RPMI7951 (cell line): Measurements from ENCODE around the gene MAP1LC3B2. TPM values are rescaled to one million over a fixed set of nuclear protein-coding genes. Genes with fewer than 3 reads are reported as not detected.

ENCODE experiments used
- DNase-seq: peaks from one replicate; pipeline ENCODE4 v3.0.0-alpha.2; 2012; ENCODE audit warnings: low read depth
- total RNA-seq: library from RNA; depleted of rRNA; stranded (reverse); fragments of >200 nt; shearing (Covaris generic); gene quantifications from 2 replicates; pipeline ENCODE4 v1.2.3, GENCODE V29; 2014; rRNA removed

MAP1LC3B2 gene
- total RNA-seq: 0.48 TPM in 1 of 2 replicates, not detected in the other

DNA sequence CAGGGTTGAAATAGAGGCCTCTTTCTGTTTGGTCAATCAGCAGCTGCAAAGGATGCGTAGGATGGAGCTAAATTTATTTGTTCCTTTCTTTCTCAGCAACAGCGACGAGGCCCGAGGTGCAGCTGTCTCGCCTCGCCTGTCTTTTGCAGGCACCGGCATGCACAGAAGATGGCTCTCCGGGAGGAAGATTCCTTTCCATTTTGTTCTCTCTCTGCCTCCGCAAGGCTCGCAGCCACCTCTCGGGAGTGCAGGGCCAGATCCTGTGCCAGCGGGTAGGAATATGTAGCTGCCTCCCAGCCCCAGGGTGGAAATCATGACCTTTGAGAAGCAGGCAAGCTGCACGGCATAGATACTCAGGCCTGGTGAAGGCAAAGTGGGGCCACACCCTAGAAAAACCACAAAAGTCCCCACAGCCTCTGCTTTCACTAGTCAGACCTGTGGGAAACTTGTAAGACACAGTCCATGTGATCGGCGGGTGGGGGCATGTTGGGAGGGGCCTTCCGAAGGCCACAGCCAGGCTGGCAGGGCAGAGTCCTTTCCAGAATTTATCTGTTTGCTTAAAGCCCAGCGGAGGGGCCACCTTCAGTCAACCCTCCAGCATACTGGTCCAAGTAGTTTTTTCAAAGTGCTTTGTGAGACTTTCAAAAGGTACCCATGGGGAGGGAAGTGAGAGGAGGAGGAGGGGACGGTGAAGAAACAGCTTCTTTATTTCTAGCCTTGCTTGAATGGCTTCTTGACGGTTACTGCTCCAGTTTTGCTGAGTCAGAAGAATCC is at the start of gene MAP1LC3B2:
Gene MAP1LC3B2, plus strand, starts transcription at position 220 of the 774 bp plus-strand sequence. CDS start 16,562 bp downstream, outside the sequence.
- peak; percentile 98 for DNase-seq

DNA sequence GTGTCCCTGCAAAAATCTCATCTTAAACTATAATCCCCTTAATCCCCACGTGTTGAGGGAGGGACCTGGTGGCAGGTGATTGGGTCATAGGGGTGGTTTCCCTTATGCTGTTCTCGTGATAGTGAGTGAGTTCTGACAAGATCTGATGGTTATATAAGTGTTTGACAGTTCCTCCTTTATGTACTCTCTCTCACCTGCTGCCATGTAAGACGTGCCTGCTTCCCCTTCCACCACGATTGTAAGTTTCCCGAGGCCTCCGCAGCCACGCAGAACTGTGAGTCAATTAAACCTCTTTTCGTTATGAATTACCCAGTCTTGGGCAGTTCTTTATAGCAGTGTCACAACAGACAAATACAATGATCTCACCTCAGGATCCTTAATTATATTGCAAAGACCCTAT is 45.2 kb upstream of the MAP1LC3B2 start:
- no peak for DNase-seq

DNA sequence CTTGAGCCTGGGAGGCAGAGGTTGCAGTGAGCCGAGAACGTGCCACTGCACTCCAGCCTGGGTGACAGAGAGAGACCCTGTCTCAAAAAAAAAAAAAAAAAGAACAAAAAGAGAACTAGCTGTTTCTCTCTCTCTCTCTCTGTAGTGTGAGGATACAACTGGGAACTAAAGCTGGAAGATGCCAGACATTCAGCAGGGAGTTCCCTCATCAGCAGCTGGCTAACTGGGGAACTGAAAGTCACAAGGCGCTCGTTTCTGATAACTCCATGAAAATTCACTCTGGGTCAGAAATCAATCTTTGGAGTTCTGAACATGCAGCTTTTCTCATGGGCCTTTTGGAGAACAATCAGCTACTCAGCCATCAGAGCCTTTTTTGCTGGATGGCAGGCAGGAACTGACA is 43.5 kb upstream of the MAP1LC3B2 start:
- DNase-seq: no peak

DNA sequence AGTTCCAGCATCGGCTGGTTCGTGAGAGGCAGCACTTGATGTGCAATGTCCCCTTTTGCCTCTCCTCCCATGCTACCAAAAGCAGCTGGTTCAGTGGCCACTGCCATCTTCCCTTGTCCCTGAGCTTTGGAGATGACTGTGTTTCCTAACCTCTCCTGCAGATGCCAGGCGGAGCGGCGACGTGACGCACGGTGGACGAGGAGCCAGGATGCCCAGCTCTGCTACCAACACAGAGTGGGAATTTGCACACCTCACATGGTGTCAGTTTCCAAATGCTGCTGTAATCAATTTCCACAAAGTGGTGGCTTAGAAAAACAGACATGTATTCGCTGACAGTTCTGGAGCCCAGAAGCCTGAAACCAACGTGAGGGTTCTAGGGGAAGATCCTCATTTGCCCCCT is 42.5 kb upstream of the MAP1LC3B2 start:
- no peak for DNase-seq

DNA sequence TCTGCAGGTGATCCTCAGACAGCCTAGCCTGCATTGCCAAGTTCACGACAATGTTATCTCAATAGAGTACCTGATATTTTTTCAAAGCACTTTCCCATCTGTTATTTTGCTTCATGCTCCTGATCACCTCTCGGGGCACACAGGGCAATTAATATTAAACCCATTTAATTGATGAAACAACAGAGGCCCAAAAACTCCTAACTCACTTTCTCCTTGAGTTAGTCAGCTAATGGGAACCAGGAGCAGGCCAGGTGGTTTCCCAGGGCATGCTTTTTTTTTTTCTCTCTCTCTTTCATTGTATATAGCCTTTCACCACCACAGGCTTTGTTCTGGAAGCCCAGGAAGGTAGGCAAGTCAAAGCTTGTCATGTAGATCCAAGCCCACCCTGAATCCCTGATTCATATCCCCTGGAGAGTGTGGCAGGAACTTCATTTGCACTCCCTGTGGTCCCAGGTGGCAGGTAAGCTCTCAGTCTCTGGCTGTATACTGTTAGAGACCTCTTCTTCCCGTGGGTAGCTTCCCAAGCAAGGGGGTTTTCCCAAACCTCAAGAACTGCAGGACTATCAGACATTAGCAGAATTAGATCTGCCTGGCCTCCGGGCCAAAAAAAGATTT is 41.6 kb upstream of the MAP1LC3B2 start:
- DNase-seq: no peak

DNA sequence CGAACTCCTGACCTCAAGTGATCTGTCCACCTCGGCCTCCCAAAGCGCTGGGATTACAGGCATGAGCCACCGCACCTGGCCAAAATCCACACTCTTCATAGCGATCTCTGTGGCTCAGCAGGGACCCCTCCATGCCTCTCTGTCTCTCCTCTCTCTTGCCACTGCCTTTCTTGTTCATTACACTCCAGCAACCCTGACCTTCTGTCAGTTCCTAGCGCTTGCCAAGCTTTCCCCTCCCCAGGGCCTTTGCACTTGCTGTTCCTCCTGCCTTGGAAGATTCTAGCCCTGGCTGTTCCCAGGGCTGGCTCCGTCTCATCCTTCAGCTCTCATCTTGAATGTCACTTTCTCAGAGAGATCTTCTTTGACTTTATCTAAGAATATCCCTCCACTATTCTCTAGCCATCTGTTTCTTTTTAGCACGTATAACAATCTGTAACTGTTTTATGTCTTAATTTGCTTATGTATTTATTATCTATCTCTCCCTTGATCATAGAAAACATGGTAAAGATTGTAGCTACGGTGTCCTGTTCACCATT is 38.9 kb upstream of the MAP1LC3B2 start:
- DNase-seq: no peak

DNA sequence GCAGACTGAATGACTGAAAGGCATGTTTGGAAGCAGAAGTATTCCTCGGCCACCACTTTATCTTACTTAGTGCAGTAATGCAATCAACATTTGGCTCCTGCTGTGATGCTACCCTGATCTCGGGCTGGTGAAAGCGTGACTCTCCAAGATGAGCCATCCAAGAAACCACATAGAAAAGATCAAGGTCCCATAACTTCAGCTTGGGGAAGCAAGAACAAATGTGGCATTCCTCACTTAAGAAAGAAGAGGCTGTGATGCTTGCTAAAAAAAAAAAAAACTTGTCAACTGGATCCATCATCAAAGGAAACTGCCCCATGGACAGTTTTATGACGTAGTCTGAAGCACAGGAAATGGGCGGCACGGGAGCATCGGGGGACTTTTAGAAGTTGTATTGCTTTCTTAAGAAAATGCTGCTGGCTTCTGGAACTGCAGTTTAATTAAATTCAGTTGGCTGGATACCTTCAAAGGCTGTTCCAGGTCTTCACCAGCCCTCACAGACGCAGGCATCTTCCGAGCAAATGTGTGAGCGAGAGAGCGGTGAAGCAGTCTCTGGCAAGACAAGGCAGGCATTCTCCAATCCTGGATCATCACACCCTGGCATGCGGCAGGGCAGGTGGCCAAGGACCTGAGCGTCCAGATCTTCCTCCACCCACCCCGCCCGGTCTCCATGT is 38.2 kb upstream of the MAP1LC3B2 start:
- DNase-seq: peak; percentile 75

DNA sequence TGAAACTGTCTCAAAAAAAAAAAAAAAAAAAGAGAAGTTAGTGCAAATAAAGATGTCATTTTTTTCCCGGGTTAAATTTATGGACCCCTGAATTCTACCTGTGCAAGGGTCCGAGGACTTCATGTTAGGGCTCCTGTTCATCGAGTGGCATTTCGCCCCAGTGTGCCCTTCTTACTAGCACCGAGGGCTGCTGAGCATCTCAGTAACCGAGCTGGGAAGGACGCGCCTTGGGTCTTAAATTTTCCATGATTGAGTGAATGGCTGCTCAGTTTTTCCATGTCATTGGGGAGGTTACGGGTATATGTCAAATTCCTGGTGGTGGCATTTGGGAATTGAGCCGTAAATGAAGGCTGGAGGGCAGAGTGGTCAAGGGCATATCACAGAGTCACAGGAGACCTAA is 34.9 kb upstream of the MAP1LC3B2 start:
- DNase-seq: no peak

DNA sequence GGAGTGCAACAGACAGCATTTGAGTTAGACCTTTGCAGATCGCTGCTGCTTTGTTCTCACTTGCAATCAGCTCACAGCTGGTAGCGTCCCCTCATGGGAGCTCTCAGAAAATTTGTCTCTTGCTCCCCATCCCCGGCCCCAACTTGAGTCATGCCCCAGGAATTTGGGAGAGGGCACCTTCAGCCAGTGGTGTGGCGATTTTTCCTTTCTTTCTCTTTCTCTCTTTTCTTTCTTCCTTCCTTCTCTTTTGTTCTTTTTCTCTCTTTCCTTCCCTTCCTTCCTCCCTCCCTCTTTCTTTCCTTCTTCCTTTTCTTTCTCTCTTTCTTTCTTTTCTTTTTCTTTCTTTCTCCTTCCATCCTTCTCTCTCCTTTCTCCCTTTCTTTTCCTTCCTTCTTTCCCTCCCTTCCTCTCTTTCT is 34.2 kb upstream of the MAP1LC3B2 start:
- peak; percentile 80 for DNase-seq

DNA sequence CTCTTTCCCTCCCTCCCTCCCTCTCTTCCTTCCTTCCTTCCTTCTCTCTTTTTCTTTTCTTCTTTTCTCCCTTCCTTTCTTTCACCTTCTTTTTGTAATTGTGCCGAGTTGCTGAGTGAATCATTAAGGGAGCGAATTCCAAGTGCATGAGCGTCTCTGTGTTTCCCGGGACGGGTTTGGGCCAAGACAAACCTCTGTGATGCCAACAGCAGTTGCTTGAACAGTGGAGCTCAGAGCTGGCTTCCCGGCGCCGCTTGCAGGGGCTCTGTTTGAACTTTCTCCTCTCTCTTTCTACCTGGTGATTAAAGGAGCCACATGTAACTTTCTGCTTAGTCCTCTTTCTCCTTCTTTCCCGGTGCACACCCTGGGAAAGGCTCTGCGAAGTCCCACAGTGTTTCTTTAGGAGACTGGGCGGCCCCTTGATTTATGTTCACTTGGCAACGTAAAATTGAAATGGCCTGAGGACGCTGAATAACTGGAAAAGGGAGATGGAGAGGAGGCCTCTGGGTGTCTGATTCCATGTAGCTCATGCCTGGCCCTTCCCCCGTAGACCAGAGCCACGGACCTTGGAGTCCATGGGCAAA is 33.7 kb upstream of the MAP1LC3B2 start:
- peak; percentile 90 for DNase-seq

DNA sequence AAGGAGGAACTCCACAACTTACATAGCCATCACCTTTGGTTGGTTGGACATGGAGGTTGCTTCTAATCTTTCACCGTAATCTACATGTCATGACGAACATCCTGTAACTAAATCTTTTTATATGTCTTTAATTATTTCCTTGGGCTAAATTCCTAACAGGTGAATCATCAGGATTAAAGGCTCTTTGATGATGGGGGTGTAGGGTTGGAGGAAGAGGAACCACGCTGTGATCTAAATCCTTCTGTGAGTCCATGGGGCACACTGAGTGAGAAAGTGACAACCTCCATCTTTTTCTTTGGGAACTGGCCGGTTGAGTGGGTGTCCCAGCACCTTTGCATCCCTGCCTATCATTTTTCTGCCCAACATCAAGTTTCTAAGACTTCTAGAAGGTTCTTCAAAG is 31.1 kb upstream of the MAP1LC3B2 start:
- peak; percentile 96 for DNase-seq

DNA sequence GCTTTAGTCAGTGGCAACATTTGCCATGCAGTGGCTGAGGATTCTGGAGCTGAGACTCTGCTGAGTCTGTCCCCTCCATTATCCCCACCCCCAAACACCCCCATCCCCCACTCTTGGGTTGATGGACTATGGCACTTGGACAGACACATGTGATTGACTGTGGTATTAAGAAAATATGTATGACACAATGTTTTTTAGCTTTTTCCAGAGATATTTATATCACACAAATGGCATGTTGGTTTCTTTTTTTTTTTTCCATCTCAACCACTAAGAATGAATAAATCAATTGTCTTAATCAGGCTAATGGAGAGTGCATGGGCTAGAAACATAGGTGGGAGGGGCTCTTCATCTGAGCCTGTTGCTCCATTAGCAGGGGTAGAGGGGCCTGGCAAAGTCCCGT is 30.7 kb upstream of the MAP1LC3B2 start:
- DNase-seq: no peak

DNA sequence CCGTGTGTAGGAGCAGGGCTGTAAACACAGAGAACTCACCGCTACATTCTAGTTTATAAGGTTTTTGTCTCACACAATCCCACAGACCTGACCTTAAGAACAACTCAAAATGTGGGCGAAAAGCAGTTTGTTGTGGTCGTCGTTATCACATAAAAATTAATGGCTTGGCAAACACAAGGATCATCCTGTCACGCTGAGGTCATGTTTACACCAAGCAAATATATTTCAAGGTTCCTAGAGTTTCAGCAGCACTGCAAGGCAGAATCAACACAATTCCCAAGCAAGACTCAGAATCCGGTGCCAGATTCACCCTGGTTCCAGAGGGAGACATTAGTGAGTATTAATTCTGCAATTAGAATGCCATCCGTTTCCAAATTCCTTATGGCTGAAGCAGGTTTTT is 30.1 kb upstream of the MAP1LC3B2 start:
- DNase-seq: peak; percentile 85

DNA sequence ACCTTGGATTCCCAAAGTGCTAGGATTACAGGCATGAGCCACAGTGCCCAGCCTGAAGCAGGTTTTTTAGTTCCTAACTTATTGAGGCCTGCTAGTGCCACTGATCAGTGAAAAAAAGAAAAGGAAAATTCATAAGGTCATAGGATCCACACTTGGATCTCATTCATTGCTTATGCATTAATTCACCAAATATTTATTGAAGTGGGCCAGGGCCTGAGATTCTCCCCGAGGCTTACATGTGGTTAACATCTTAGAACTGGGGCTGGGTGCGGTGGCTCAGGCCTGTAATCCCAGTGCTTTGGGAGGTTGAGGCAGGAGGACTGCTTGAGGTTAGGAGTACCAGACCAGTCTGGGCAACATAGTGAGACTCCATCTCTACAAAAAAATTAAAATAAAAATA is 29.5 kb upstream of the MAP1LC3B2 start:
- DNase-seq: no peak

DNA sequence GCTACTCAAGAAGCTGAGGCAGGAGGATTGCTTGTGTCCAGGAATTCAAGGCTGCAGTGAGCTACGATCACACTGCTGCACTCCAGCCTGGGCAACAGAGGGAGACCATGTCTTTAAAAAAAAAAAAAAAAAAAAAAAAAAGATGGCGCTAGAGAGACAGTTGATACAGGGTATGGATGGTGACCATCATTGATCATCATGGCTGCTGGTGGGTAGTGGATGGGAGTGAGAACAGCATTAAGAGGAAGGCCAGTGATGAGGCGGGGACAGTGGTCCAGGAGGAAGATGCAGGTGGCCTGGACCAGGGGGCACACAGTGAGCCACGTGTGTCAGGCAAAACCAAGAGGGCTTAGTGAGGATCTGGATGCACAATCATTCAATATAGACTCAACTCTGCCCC is 26.8 kb upstream of the MAP1LC3B2 start:
- no peak for DNase-seq

DNA sequence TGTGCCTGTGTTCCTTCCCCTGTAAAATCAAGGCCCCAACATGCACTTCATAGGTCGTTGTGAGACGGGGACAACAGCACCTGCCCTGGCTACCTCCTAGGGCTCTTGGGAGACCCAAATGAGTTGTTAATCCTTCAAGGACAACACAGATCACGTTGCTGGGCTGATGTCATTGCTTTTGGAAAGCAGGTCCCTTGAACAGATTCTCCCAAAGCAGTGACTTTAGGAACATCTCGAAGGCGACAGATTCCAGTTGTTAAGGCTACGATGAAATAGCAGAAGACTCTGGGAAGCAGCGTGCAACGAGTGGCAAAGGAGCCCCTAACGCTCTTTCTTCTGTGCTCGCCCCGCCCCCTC is 26.2 kb upstream of the MAP1LC3B2 start:
- DNase-seq: no peak

DNA sequence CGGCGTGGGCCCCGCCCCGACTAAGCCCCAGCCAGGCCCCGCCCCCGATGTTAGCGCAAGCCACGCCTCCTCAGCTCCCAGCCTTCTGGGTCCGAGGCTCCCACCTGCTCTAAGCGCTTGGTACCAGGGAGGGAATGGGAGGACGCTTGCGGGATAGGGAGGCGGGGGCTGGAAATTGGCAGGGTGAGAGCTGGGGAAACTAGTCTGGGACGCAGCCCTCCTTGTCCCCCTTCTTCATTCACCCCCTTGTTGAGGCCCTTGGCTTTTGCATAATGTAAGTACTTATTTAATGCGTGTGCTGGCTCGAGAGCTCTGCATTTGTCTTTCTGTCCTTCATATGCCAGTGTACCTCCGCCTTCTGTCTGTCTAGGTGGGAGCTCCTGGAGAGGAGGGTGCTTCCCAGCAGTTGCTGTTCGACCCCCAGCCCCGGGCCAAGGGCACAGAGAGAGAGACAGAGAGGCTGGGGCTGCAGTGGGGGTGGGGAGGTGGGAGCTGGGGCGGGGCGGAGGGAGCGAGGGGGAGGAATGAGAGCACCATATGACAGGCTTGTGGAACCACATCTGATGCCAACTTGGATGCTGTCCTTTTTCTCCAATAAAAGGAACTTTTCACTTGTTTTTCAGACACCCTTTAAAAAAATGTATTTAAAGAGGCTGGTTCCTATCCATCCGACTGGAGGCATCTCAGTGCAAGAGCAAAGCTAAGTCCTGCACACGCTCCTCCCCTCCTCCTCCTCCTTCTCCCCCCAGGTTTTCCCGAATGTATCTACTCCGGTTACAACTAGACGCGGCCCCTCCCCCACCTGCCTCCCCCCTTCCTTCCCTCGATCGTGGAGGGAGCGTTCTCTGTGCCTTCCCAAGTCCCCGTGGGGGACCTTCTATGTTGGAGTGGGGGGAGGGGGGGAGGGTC is 25.6 kb upstream of the MAP1LC3B2 start:
- DNase-seq: peak; percentile 73

DNA sequence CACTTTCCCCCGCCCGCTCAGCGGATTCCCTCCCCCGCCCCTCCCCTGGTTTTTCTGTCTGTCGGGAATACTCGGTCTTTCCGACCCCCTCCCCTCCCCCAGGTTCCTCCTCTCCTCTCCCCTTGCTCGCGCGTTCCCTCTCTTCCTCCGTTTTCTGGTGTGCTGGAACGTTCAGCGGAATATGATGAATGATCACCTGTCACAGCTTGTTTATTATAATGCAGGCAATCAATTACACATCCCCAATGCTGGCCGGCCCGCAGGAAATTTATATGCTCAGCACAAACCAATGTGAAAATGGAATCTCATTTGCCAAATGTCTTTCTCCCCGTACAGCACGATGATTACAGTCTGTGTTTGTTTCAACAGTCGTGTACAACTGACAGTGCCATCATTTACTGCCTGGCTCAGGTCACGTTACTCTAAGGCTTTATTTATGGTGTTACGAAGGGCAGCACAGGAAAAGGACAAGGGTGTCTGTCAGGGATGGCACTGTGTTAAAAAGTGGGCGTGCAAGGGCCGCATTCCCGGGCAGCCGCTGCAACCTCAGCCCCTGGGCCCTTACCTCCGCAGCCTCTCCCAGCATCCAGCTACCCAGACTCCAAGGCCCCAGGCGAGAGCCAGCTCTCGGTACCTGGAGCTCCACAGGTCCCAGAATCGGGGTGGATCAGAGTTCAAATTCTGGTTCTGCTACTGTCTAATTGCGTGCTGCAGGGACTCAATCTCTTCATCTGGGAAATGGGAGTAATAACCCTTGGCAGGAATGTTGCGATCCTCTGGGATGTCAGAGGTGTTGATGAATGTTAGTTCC is 24.7 kb upstream of the MAP1LC3B2 start:
- DNase-seq: no peak

DNA sequence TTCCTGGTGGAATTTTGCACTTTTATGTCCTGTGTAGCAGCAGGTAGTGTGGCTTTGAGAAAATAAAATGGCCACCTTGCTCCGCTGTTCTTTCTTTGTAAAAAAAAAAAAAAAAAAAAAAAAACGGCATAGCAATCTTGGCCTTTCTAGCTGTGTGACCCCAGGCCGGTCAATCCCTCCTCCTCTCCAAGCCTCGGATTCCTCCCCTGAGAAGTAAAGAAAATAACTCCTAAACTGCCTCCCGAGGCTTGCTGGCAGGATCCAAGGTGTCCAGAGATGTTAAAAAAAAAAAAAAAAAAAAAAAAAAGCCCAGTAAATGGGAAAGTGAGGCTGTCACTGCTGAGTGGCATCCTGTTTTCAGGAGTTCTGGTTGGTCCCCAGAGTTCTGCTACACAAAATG is 23.9 kb upstream of the MAP1LC3B2 start:
- no peak for DNase-seq
